GM21786 (cell line): ENCODE results near the gene FOXO3B.
"Not testable (repeated sequence)": the region's sequence is repeated elsewhere in the genome, so short reads cannot be mapped to it uniquely, and the experiment has no call there.

ENCODE experiments used
- ATAC-seq: cut with Tn5 transposase; IDR thresholded peaks from one replicate; pipeline ENCODE4 v1.9.1; 2021; ENCODE audit not compliant: unreplicated experiment

Gene FOXO3B

DNA sequence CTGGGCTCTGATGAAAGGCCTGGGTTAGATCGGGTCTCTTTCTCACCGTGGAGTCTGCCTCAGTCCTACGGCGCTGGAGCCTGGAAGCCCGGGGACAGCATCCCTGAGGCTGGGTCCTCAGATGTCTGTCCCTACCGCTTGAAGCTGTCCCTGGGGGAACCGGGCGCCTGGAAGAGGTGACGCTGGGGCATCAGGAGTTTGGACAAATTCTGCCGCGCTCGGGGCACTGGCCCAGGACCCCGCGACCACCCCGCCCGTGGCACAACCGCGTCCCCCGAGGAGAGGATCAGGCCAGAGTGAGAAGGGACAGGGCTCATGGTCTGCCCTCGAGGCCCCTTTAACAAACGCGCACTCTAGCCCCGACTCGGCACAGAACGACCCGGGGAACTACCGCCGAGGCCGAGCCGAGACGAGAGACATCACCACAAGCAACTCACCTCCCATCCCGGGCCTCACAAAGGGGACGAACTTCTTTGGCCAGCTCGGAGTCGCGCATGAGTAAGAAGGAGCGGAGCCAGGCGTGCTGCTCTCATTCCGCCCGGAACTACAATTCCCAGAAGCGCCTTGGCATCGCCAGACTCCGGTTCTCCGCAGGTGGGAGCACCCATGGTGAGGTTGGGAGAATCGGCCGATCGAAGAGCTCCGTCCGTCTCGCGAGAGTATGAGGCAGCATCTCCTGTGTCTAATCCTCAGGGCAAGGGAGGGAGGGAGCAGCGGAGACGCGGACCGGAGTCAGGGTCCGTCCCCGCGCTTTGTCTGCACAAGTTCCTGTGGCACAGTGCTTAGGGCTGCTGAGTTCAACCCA is at the start of gene FOXO3B:
Gene FOXO3B, minus strand, starts transcription at position 548 of the 805 bp plus-strand sequence. CDS start 663 bp downstream, outside the sequence.
- peak; percentile 88 for ATAC-seq

- ATAC-seq: not testable (repeated sequence)
Observed at GRCh38 chr17:18723509-18723908, 41.4 kb upstream of the FOXO3B start.

- ATAC-seq: not testable (repeated sequence)
Observed at GRCh38 chr17:18722612-18723011, 40.5 kb upstream of the FOXO3B start.

- ATAC-seq: not testable (repeated sequence)
Observed at GRCh38 chr17:18721775-18722547, 39.8 kb upstream of the FOXO3B start.

GRCh38 chr17:18719428-18720110 is 37.5 kb upstream of the FOXO3B start:
- ATAC-seq: not testable (repeated sequence)

DNA sequence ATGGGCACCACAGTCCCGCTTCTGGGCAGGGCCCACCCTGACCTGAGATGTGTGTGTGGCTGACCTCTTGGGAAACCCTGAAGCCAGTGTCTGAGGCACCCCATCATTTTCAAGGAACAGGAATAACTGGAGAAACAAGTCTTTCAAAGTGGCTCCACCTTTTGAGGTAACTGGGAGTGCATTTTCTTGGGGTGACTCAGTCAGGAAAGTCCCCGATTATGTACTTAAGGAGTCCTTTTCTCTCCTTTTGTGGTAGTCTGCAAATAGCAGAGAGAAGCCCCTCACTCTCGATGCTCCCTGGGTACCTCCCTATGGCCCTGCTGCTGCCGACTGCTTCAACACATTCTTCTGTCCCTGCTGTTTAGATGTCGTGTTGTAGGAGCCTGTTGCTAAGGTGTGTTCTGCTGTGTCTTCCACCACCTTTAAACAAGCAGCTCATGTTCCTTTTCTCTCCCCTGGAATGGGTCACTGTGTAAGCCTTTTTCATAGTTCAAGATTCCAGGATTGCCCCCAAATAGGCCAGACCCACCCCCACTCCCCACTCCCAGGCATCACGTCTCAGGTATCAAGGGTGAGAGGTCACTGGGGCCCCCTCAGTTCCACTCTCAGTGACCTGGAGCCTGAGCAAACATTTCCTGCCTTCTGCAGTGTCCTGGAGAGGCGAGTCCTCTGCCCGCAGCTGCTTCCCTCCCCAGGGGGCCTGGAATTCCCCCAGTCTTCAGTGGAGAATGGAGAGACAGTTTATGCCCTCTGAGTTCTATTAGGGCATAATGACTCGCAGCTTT is 36.7 kb upstream of the FOXO3B start:
- not testable (repeated sequence) for ATAC-seq

DNA sequence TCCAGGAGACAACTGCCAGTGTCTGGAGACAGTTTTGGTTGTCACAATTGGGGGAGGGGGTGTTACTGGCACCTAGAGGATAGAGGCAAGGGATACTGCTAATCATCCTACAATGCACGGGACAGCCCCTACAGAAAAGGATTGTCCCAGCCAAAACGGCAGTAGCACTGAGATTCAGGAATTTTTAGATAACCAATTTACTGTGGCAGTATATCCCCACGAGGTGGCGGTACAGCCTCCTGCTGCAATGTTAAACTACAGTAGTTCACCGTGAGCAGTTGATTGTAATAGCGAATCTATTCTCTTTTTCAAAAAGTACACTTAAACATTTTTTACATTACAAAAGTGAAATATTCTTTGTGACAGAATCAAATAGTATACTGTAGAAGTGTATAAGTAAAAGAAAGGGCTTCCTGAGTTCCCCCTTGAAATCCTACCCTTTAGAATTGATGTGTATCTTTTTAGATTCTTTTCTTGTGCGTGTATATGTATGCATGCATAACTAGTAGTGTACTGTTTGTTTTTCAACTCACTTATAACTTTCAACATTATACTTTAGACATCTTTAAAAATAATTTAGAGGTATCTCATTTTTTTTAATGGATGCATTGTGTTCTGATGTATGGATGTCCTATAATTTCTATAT is 30.4 kb upstream of the FOXO3B start:
- not testable (repeated sequence) for ATAC-seq

GRCh38 chr17:18708215-18708614 is 26.1 kb upstream of the FOXO3B start:
- not testable (repeated sequence) for ATAC-seq

GRCh38 chr17:18705955-18706354 is 23.8 kb upstream of the FOXO3B start:
- not testable (repeated sequence) for ATAC-seq

GRCh38 chr17:18698473-18699103 is 16.5 kb upstream of the FOXO3B start:
- not testable (repeated sequence) for ATAC-seq

- ATAC-seq: not testable (repeated sequence)
Observed at GRCh38 chr17:18695143-18695542, 13.0 kb upstream of the FOXO3B start.

DNA sequence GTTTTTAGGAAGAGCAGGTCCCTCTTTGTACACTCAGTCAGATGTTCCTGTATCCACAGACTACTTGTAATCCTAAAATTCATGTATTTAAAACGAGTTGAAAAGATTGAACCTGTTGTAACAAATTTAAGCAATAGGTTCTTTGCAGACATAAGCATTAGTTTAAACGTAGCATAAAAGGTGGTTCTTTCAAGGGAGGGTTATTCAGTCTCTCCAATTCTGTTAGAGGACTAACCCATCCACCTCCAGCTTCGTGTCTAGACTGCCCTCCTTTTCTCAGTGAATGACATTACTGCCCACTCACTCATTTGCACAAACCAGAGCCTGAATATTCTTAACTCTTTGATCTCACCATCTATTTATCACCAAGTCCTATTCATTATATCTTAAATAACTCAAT is 554 bp upstream of the FOXO3B start:
- not testable (repeated sequence) for ATAC-seq

DNA sequence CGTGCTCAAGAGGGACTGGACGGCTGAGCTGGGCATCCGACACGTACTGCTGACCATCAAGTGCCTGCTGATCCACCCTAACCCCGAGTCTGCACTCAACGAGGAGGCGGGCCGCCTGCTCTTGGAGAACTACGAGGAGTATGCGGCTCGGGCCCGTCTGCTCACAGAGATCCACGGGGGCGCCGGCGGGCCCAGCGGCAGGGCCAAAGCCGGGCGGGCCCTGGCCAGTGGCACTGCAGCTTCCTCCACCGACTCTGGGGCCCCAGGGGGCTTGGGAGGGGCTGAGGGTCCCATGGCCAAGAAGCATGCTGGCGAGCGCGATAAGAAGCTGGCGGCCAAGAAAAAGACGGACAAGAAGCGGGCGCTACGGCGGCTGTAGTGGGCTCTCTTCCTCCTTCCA is 4.7 kb downstream of the FOXO3B start:
- ATAC-seq: not testable (repeated sequence)

- not testable (repeated sequence) for ATAC-seq
Observed at GRCh38 chr17:18676928-18677327, 5.2 kb downstream of the FOXO3B start.

DNA sequence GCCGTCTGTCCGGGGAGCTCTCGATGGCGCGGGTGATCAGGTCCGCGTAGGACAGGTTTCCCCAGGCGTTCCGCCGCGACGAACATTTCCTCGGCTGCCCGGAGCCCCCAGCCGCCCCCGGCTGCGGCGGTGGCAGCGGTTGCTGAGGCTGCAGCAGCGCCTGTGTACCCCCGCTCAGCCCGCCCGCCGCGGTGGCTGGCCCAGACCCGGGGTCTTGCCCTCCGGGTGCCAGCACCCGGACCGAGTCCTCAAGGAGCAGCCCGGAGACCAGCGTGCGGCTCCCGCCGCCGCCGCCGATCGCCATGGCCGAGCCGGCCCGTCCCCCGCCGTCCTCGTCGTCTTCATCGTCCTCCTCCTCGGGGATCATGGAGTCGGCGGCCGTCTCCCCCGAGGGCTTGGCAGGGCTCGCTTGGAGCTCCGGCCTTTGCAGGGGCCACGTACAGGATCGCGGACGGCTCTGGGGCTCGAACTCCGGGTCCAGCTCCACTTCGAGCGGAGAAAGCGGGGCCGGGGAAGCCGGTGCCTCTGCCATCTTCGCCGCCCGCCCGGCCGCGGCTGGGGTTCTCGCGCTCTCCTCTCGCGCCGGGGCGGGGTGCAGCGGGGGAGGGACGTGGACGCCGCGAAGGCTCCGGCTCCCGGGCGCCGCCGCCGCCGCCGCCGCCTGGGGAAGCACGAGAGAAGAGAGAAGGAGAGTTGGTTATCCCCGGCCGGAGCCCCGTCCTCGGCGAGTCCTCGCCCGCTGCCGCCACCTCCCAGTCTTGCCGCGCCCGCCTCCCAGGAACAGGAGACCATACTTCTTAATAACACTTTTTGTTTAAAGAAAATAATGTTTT is 9.5 kb downstream of the FOXO3B start:
- ATAC-seq: not testable (repeated sequence)

- ATAC-seq: not testable (repeated sequence)
Observed at GRCh38 chr17:18668625-18669024, 13.5 kb downstream of the FOXO3B start.

- ATAC-seq: not testable (repeated sequence)
Observed at GRCh38 chr17:18667535-18667934, 14.6 kb downstream of the FOXO3B start.

GRCh38 chr17:18666326-18666725 is 15.8 kb downstream of the FOXO3B start:
- ATAC-seq: not testable (repeated sequence)
